Measurements from ENCODE around the gene F2RL2. TPM values are rescaled to one million over a fixed set of nuclear protein-coding genes. Genes with fewer than 3 reads are reported as not detected.

The F2RL2 gene
- total RNA-seq, 1 experiment from 2014 or later = 0.13 TPM

DNA sequence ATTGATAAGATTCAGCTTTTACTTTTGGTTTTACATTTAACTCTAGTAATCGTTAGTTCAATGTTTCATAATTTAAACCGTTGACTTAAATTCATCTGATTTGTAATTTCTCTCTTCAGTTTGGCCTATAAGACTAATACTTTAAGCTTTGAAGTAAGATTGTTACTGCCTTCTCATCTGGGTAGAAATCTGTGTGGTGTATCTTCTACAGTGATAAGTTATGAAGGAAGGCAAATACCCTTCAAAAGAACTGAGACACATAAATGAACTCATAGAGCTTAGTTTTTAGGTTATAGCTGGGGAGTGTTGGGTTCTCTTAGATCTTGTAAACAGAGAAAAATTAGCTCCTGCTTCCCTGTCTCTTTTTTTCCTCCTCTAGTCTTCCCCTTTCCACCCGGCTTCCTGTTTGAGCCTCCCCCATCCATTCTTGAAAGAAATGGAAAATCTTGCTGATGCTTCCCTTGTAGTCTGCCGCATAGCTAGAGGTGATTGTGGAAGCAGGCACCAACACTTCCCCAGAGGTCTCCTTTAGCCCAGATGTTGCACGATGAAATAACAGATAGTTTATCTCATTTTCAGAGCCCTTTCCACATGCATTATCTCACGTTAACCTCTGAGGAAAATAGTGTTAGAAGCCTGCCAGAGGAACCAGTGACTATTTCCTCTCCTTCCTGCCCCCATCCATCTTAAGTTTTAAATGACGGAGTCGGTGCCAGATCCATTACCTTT lies 2.0 kb upstream of the F2RL2 start:
- in situ Hi-C loops (cut with HindIII; ENCODE audit: low pct_unique_long_range_greater_than_20kb, low sequenced_read_pairs) = no loop called here
- DNase-seq (ENCODE audit: low read depth, low spot score) (no peak), ATAC-seq (no peak)
- Histone ChIP-seq H3K27me3 (ENCODE audit: control insufficient read depth, insufficient read depth, low read length) (no peaks in the 10 kb centered on the region; the same call in 1 of the 2 replicates), H3K27ac (ENCODE audit: low read length) (no peak overlapping the region), H3K36me3 (ENCODE audit: control insufficient read depth, insufficient read depth, low read length) (no peaks in the 10 kb centered on the region), H3K4me1 (ENCODE audit: control insufficient read depth, insufficient read depth, low read length) (peaks cover 6% of the 10 kb centered on the region), H3K9me3 (ENCODE audit: control insufficient read depth, insufficient read depth, low read depth, low read length) (no peaks in the 10 kb centered on the region), H3K4me3 (ENCODE audit: low read depth in 2 of 2, low read length in 2 of 2) (no peak overlapping the region)
- no TSS peak for BruUV-seq (replicated peaks)
- TF ChIP-seq, protein P1, sequence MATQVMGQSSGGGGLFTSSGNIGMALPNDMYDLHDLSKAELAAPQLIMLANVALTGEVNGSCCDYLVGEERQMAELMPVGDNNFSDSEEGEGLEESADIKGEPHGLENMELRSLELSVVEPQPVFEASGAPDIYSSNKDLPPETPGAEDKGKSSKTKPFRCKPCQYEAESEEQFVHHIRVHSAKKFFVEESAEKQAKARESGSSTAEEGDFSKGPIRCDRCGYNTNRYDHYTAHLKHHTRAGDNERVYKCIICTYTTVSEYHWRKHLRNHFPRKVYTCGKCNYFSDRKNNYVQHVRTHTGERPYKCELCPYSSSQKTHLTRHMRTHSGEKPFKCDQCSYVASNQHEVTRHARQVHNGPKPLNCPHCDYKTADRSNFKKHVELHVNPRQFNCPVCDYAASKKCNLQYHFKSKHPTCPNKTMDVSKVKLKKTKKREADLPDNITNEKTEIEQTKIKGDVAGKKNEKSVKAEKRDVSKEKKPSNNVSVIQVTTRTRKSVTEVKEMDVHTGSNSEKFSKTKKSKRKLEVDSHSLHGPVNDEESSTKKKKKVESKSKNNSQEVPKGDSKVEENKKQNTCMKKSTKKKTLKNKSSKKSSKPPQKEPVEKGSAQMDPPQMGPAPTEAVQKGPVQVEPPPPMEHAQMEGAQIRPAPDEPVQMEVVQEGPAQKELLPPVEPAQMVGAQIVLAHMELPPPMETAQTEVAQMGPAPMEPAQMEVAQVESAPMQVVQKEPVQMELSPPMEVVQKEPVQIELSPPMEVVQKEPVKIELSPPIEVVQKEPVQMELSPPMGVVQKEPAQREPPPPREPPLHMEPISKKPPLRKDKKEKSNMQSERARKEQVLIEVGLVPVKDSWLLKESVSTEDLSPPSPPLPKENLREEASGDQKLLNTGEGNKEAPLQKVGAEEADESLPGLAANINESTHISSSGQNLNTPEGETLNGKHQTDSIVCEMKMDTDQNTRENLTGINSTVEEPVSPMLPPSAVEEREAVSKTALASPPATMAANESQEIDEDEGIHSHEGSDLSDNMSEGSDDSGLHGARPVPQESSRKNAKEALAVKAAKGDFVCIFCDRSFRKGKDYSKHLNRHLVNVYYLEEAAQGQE (IDR thresholded peaks at IDR 0.05; ENCODE audit: insufficient read depth in 1 of 2, low read depth in 2 of 2, low read length in 1 of 2) = no peak
- TF ChIP-seq SIN3A (IDR thresholded peaks at IDR 0.05; ENCODE audit: borderline replicate concordance, insufficient read depth, low read depth, low read length) = no peak
- TF ChIP-seq TCF7L2 (IDR thresholded peaks at IDR 0.05; ENCODE audit: low read depth, low read length) = no peak
- no peak for TF ChIP-seq POLR2AphosphoS5 (IDR thresholded peaks at IDR 0.05; ENCODE audit: low read depth, low read length)
- TF ChIP-seq, protein P2, sequence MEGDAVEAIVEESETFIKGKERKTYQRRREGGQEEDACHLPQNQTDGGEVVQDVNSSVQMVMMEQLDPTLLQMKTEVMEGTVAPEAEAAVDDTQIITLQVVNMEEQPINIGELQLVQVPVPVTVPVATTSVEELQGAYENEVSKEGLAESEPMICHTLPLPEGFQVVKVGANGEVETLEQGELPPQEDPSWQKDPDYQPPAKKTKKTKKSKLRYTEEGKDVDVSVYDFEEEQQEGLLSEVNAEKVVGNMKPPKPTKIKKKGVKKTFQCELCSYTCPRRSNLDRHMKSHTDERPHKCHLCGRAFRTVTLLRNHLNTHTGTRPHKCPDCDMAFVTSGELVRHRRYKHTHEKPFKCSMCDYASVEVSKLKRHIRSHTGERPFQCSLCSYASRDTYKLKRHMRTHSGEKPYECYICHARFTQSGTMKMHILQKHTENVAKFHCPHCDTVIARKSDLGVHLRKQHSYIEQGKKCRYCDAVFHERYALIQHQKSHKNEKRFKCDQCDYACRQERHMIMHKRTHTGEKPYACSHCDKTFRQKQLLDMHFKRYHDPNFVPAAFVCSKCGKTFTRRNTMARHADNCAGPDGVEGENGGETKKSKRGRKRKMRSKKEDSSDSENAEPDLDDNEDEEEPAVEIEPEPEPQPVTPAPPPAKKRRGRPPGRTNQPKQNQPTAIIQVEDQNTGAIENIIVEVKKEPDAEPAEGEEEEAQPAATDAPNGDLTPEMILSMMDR (IDR thresholded peaks at IDR 0.05) = no peak
- CTCF ChIA-PET = no interaction called here
- intact Hi-C loops (cut with micrococcal nuclease; ENCODE audit: unreplicated experiment) = no loop called here
- POLR2A ChIA-PET = no interaction called here

DNA sequence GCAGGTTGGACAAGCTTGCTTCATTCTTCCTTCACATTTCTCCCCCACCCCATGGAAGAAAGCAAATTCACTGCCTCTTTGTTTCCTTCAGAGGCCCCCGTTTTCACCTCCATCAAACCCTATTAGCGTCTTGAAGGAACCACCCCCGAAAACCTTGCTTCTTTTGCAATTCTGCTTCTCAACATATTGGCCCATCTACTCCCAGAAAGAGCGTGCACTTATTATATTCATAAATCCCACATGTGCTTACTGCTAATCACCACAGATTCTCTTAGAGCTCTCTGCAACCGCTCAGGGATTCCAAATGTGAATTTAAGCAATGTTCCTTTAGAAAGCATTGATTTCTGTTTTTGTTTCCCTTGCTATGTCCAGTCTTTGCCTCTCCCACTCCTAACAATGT lies 1.1 kb downstream of the F2RL2 start:
- no TSS peak for BruUV-seq (replicated peaks)
- intact Hi-C loops (cut with micrococcal nuclease; ENCODE audit: unreplicated experiment) (no loop called here), in situ Hi-C loops (cut with HindIII; ENCODE audit: low pct_unique_long_range_greater_than_20kb, low sequenced_read_pairs) (no loop called here)
- no peak for ATAC-seq
- no peaks in the 10 kb centered on the region for H3K9me3 ChIP-seq (ENCODE audit: control insufficient read depth, insufficient read depth, low read depth, low read length)
- POLR2A ChIA-PET = no interaction called here
- no peak overlapping the region for H3K27ac ChIP-seq (ENCODE audit: low read length)
- no peaks in the 10 kb centered on the region for H3K36me3 ChIP-seq (ENCODE audit: control insufficient read depth, insufficient read depth, low read length)
- no peak for DNase-seq (ENCODE audit: low read depth, low spot score)
- CTCF ChIA-PET = no interaction called here
- TF ChIP-seq, protein P1 (IDR thresholded peaks at IDR 0.05; ENCODE audit: insufficient read depth in 1 of 2, low read depth in 2 of 2, low read length in 1 of 2) = no peak
- TF ChIP-seq TCF7L2 (IDR thresholded peaks at IDR 0.05; ENCODE audit: low read depth, low read length) (no peak), SIN3A (IDR thresholded peaks at IDR 0.05; ENCODE audit: borderline replicate concordance, insufficient read depth, low read depth, low read length) (no peak), POLR2AphosphoS5 (IDR thresholded peaks at IDR 0.05; ENCODE audit: low read depth, low read length) (no peak)
- TF ChIP-seq, protein P2 (IDR thresholded peaks at IDR 0.05) = no peak
- no peaks in the 10 kb centered on the region for H3K27me3 ChIP-seq (ENCODE audit: control insufficient read depth, insufficient read depth, low read length)
- H3K4me1 ChIP-seq (ENCODE audit: control insufficient read depth, insufficient read depth, low read length) = peaks cover 6% of the 10 kb centered on the region
- H3K4me3 ChIP-seq (ENCODE audit: low read depth in 2 of 2, low read length in 2 of 2) = peak overlapping the region in 1 of 2 experiments; percentile 18; a peak in 1 of 4 replicates
